ENCODE data around the gene ZNF530. TPM values are rescaled to one million over a fixed set of nuclear protein-coding genes. Genes with fewer than 3 reads are reported as not detected.

ZNF530 gene
- 2.9 TPM for polyA plus RNA-seq (2013)

- H3K27ac ChIP-seq (ENCODE audit: insufficient read depth in 1 of 2, low read depth in 1 of 2, low read length in 2 of 2, poor library complexity in 1 of 2, severe bottlenecking in 2 of 2): peak within 1 kb of the TSS in 1 of 2 experiments; percentile 40
- H3K36me3 ChIP-seq (ENCODE audit: control insufficient read depth in 4 of 4, insufficient read depth in 4 of 4, low read length in 3 of 4): peaks cover 2 to 25% (median 15%) of the 10 kb centered on the region in 4 experiments
- peaks cover 0 to 13% (median 8%) of the 10 kb centered on the region in 4 experiments for H3K4me1 ChIP-seq (ENCODE audit: control extremely low read depth in 1 of 4, control insufficient read depth in 4 of 4, insufficient read depth in 4 of 4, low read length in 3 of 4)
- WGBS (ENCODE audit: insufficient coverage): under 1% methylated on average over 49 of the region's 53 CpGs
- POLR2A ChIA-PET: no interaction called here
- peak; percentile 88 to 93 (median 91) for DNase-seq
- H3K9me3 ChIP-seq (ENCODE audit: control extremely low read depth in 1 of 5, control insufficient read depth in 4 of 5, insufficient read depth in 2 of 5, low read depth in 1 of 5, low read length in 4 of 5): peaks cover 2 to 32% (median 18%) of the 10 kb centered on the region in 5 experiments
- H3K4me3 ChIP-seq (ENCODE audit: control insufficient read depth in 1 of 7, extremely low read depth in 1 of 7, insufficient read depth in 4 of 7, low read depth in 2 of 7, low read length in 6 of 7): peak within 1 kb of the TSS; percentile 73 to 98 (median 87)
- no peaks in the 10 kb centered on the region for H3K27me3 ChIP-seq (replicated peaks in 2 of 5; ENCODE audit: control insufficient read depth in 4 of 5, insufficient read depth in 5 of 5, low read length in 4 of 5)
- CTCF ChIA-PET: interaction anchor here (1.8 kb wide), 1 partner anchor 14 kb away, joined by 9 read pairs; the partner anchor contains the start of gene ZNF134
Measured at GRCh38 chr19:57599761-57600383, at the start of gene ZNF530. TSS of gene ZNF530 (plus strand) at chr19:57599885. CDS start at chr19:57604346, 4,461 bp downstream.

- peaks cover 60 to 97% (median 85%) of the 10 kb centered on the region in 4 experiments for H3K36me3 ChIP-seq (ENCODE audit: control insufficient read depth in 4 of 4, insufficient read depth in 4 of 4, low read length in 3 of 4)
- no peaks in the 10 kb centered on the region for H3K4me1 ChIP-seq (ENCODE audit: control extremely low read depth in 1 of 4, control insufficient read depth in 4 of 4, insufficient read depth in 4 of 4, low read length in 3 of 4)
- ChIA-PET CTCF (no interaction called here), POLR2A (no interaction called here)
- no peaks in the 10 kb centered on the region for H3K27me3 ChIP-seq (replicated peaks in 2 of 5; ENCODE audit: control insufficient read depth in 4 of 5, insufficient read depth in 5 of 5, low read length in 4 of 5)
- no peak for DNase-seq
- peaks cover 10 to 86% (median 67%) of the 10 kb centered on the region in 5 experiments for H3K9me3 ChIP-seq (ENCODE audit: control extremely low read depth in 1 of 5, control insufficient read depth in 4 of 5, insufficient read depth in 2 of 5, low read depth in 1 of 5, low read length in 4 of 5)
- WGBS (ENCODE audit: insufficient coverage): 92% methylated on average over 1 of the region's 2 CpGs
- H3K4me3 ChIP-seq (ENCODE audit: control insufficient read depth in 1 of 7, extremely low read depth in 1 of 7, insufficient read depth in 4 of 7, low read depth in 2 of 7, low read length in 6 of 7): peak overlapping the region in 1 of 7 experiments; percentile 50
- H3K27ac ChIP-seq (ENCODE audit: insufficient read depth in 1 of 2, low read depth in 1 of 2, low read length in 2 of 2, poor library complexity in 1 of 2, severe bottlenecking in 2 of 2): no peak overlapping the region
Measured at GRCh38 chr19:57552432-57552831, 47.3 kb upstream of the ZNF530 start.

GRCh38 chr19:57557659-57558058 lies 42.0 kb upstream of the ZNF530 start:
- DNase-seq: no peak
- Histone ChIP-seq H3K9me3 (ENCODE audit: control extremely low read depth in 1 of 5, control insufficient read depth in 4 of 5, insufficient read depth in 2 of 5, low read depth in 1 of 5, low read length in 4 of 5) (peaks cover 7 to 45% (median 34%) of the 10 kb centered on the region in 5 experiments), H3K4me3 (ENCODE audit: control insufficient read depth in 1 of 7, extremely low read depth in 1 of 7, insufficient read depth in 4 of 7, low read depth in 2 of 7, low read length in 6 of 7) (peak overlapping the region in 1 of 7 experiments; percentile 2), H3K36me3 (ENCODE audit: control insufficient read depth in 4 of 4, insufficient read depth in 4 of 4, low read length in 3 of 4) (peaks cover 29 to 45% (median 41%) of the 10 kb centered on the region in 4 experiments), H3K27ac (ENCODE audit: insufficient read depth in 1 of 2, low read depth in 1 of 2, low read length in 2 of 2, poor library complexity in 1 of 2, severe bottlenecking in 2 of 2) (no peak overlapping the region), H3K27me3 (replicated peaks in 2 of 5; ENCODE audit: control insufficient read depth in 4 of 5, insufficient read depth in 5 of 5, low read length in 4 of 5) (no peaks in the 10 kb centered on the region), H3K4me1 (ENCODE audit: control extremely low read depth in 1 of 4, control insufficient read depth in 4 of 4, insufficient read depth in 4 of 4, low read length in 3 of 4) (peaks cover 4 to 22% (median 15%) of the 10 kb centered on the region in 4 experiments)
- POLR2A ChIA-PET: interaction anchor here (0.8 kb wide), 1 partner anchor 70 kb away, joined by 3 read pairs; the partner anchor contains the start of gene ZNF419
- CTCF ChIA-PET: interaction anchor here (0.9 kb wide), 1 partner anchor 21 kb away, joined by 3 read pairs; the partner anchor contains the start of gene ZNF416
- WGBS (ENCODE audit: insufficient coverage): 100% methylated on average over 2 of the region's 5 CpGs

DNA sequence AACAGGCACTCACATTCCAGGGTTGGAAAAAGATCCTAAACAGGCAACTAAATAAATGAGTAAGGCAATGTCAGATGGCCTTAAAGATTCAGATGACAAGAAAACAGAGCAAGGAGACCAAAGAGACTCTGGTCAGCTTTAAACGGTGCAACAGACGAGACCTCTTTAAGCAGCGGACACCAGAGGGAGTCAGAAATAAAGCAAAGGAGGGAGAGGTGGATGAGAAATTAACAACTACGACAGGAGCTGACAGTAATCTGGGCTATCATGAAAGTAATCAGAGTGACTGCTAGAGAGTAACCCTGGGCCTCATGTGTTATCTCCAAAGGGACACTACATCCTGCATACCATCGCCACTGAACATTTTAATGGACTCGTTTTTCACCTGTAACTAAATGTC lies 41.2 kb upstream of the ZNF530 start:
- peak overlapping the region in 1 of 2 experiments; percentile 83 for H3K27ac ChIP-seq (ENCODE audit: insufficient read depth in 1 of 2, low read depth in 1 of 2, low read length in 2 of 2, poor library complexity in 1 of 2, severe bottlenecking in 2 of 2)
- 69% methylated on average over 4 of the region's 6 CpGs for WGBS (ENCODE audit: insufficient coverage)

GRCh38 chr19:57559008-57559403 lies 40.7 kb upstream of the ZNF530 start:
- peaks cover 20 to 32% (median 28%) of the 10 kb centered on the region in 4 experiments for H3K36me3 ChIP-seq (ENCODE audit: control insufficient read depth in 4 of 4, insufficient read depth in 4 of 4, low read length in 3 of 4)
- peak overlapping the region; percentile 70 to 83 for H3K27ac ChIP-seq (ENCODE audit: insufficient read depth in 1 of 2, low read depth in 1 of 2, low read length in 2 of 2, poor library complexity in 1 of 2, severe bottlenecking in 2 of 2)
- WGBS (ENCODE audit: insufficient coverage): 1% methylated on average over 17 of the region's 22 CpGs
- peak in 2 of 3 donors; percentile 41 to 57 for DNase-seq
- H3K4me3 ChIP-seq (ENCODE audit: control insufficient read depth in 1 of 7, extremely low read depth in 1 of 7, insufficient read depth in 4 of 7, low read depth in 2 of 7, low read length in 6 of 7): peak overlapping the region; percentile 87 to 99 (median 92)
- H3K4me1 ChIP-seq (ENCODE audit: control extremely low read depth in 1 of 4, control insufficient read depth in 4 of 4, insufficient read depth in 4 of 4, low read length in 3 of 4): peaks cover 4 to 22% (median 15%) of the 10 kb centered on the region in 4 experiments
- ChIA-PET POLR2A (no interaction called here), CTCF (no interaction called here)
- peaks cover 4 to 50% (median 32%) of the 10 kb centered on the region in 5 experiments for H3K9me3 ChIP-seq (ENCODE audit: control extremely low read depth in 1 of 5, control insufficient read depth in 4 of 5, insufficient read depth in 2 of 5, low read depth in 1 of 5, low read length in 4 of 5)
- H3K27me3 ChIP-seq (replicated peaks in 2 of 5; ENCODE audit: control insufficient read depth in 4 of 5, insufficient read depth in 5 of 5, low read length in 4 of 5): no peaks in the 10 kb centered on the region

More for the DNA sequence above, 41.2 kb upstream of the ZNF530 start:
- DNase-seq: peak in 1 of 3 donors; percentile 23
- Histone ChIP-seq H3K36me3 (ENCODE audit: control insufficient read depth in 4 of 4, insufficient read depth in 4 of 4, low read length in 3 of 4) (peaks cover 21 to 36% (median 33%) of the 10 kb centered on the region in 4 experiments), H3K4me3 (ENCODE audit: control insufficient read depth in 1 of 7, extremely low read depth in 1 of 7, insufficient read depth in 4 of 7, low read depth in 2 of 7, low read length in 6 of 7) (peak overlapping the region; percentile 87 to 99 (median 92)), H3K4me1 (ENCODE audit: control extremely low read depth in 1 of 4, control insufficient read depth in 4 of 4, insufficient read depth in 4 of 4, low read length in 3 of 4) (peaks cover 4 to 22% (median 15%) of the 10 kb centered on the region in 4 experiments), H3K9me3 (ENCODE audit: control extremely low read depth in 1 of 5, control insufficient read depth in 4 of 5, insufficient read depth in 2 of 5, low read depth in 1 of 5, low read length in 4 of 5) (peaks cover 4 to 49% (median 29%) of the 10 kb centered on the region in 5 experiments), H3K27me3 (replicated peaks in 2 of 5; ENCODE audit: control insufficient read depth in 4 of 5, insufficient read depth in 5 of 5, low read length in 4 of 5) (no peaks in the 10 kb centered on the region)
- POLR2A ChIA-PET: no interaction called here
- CTCF ChIA-PET: interaction anchor here (0.9 kb wide), 1 partner anchor 20 kb away, joined by 3 read pairs; the partner anchor contains the start of gene ZNF416

- Histone ChIP-seq H3K36me3 (ENCODE audit: control insufficient read depth in 4 of 4, insufficient read depth in 4 of 4, low read length in 3 of 4) (peaks cover 15 to 27% (median 23%) of the 10 kb centered on the region in 4 experiments), H3K27me3 (replicated peaks in 2 of 5; ENCODE audit: control insufficient read depth in 4 of 5, insufficient read depth in 5 of 5, low read length in 4 of 5) (no peaks in the 10 kb centered on the region), H3K4me3 (ENCODE audit: control insufficient read depth in 1 of 7, extremely low read depth in 1 of 7, insufficient read depth in 4 of 7, low read depth in 2 of 7, low read length in 6 of 7) (peak within 1 kb of the TSS; percentile 87 to 99 (median 92)), H3K9me3 (ENCODE audit: control extremely low read depth in 1 of 5, control insufficient read depth in 4 of 5, insufficient read depth in 2 of 5, low read depth in 1 of 5, low read length in 4 of 5) (peaks cover under 1 to 50% (median 32%) of the 10 kb centered on the region in 5 experiments), H3K27ac (ENCODE audit: insufficient read depth in 1 of 2, low read depth in 1 of 2, low read length in 2 of 2, poor library complexity in 1 of 2, severe bottlenecking in 2 of 2) (peak within 1 kb of the TSS; percentile 70 to 83), H3K4me1 (ENCODE audit: control extremely low read depth in 1 of 4, control insufficient read depth in 4 of 4, insufficient read depth in 4 of 4, low read length in 3 of 4) (peaks cover 4 to 22% (median 15%) of the 10 kb centered on the region in 4 experiments)
- 0% methylated on average over 56 of the region's 56 CpGs for WGBS (ENCODE audit: insufficient coverage)
- POLR2A ChIA-PET: interaction anchor here (0.6 kb wide), 1 partner anchor 1361 kb away, joined by 6 read pairs; no protein-coding TSS in a partner anchor
- peak; percentile 92 to 96 (median 95) for DNase-seq
- CTCF ChIA-PET: no interaction called here
Measured at GRCh38 chr19:57559404-57560025, 40.2 kb upstream of the ZNF530 start, which contains the start of gene ZNF550. TSS of gene ZNF550 (minus strand) at chr19:57559863. CDS start at chr19:57559682, 181 bp downstream.

Measured in common myeloid progenitor, CD34-positive (primary cell).